ENCODE data around the gene GBGT1.

- TF ChIP-seq SUZ12 (IDR thresholded peaks at IDR 0.05; ENCODE audit: extremely low read depth, insufficient read depth, insufficient read length) = no peak
- no peak for TF ChIP-seq YY1 (IDR thresholded peaks at IDR 0.05; ENCODE audit: insufficient read depth, insufficient read length)
- no peak for TF ChIP-seq ZNF274 (IDR thresholded peaks at IDR 0.05; ENCODE audit: low read depth, low read length)
Observed at GRCh38 chr9:133170716-133171115, 7.0 kb upstream of the GBGT1 start.
